H9 (cell line): ENCODE measurements around the gene ELFN1. TPM values are rescaled to one million over a fixed set of nuclear protein-coding genes. Genes with fewer than 3 reads are reported as not detected.

Experiments
- DNase-seq: peaks from one replicate; pipeline ENCODE4 v3.0.0-alpha.2; 2017
- H2AFZ ChIP-seq: one replicate; pipeline ENCODE4 v1.6.1; 2013; ENCODE audit warnings: mild to moderate bottlenecking, low read length, control low read depth, moderate library complexity
- H2AK5ac ChIP-seq: 2 replicates; pipeline ENCODE4 v1.6.1; 2013; ENCODE audit warnings: low read length, control low read depth, mixed read lengths; ENCODE audit not compliant: insufficient read length
- H2BK120ac ChIP-seq: one replicate; pipeline ENCODE4 v1.6.1; 2013; ENCODE audit warnings: low read depth, mild to moderate bottlenecking, low read length, control low read depth, inconsistent platforms; ENCODE audit not compliant: poor library complexity, severe bottlenecking
- H2BK12ac ChIP-seq: 2 replicates; pipeline ENCODE4 v1.6.1; 2013; ENCODE audit warnings: low read length, control low read depth, mixed read lengths, low read depth; ENCODE audit not compliant: insufficient read length
- H2BK15ac ChIP-seq: 2 replicates; pipeline ENCODE4 v1.6.1; 2013; ENCODE audit warnings: low read depth, low read length, control low read depth
- H2BK20ac ChIP-seq: one replicate; pipeline ENCODE4 v1.6.1; 2013; ENCODE audit warnings: low read depth, mild to moderate bottlenecking, low read length, control low read depth, inconsistent platforms; ENCODE audit not compliant: poor library complexity, severe bottlenecking
- H2BK5ac ChIP-seq: 2 replicates; pipeline ENCODE4 v1.6.1; 2013; ENCODE audit warnings: low read length, control low read depth, mixed read lengths; ENCODE audit not compliant: insufficient read length
- H3K14ac ChIP-seq: 2 replicates; pipeline ENCODE4 v1.6.1; 2013; ENCODE audit warnings: low read length, control low read depth; ENCODE audit not compliant: insufficient read depth
- H3K18ac ChIP-seq: 2 replicates; pipeline ENCODE4 v1.6.1; 2013; ENCODE audit warnings: low read depth, mild to moderate bottlenecking, mixed read lengths, low read length, control low read depth; ENCODE audit not compliant: insufficient read length
- H3K23ac ChIP-seq: 2 replicates; pipeline ENCODE4 v1.6.1; 2013; ENCODE audit warnings: low read length, control low read depth, mixed read lengths, low read depth; ENCODE audit not compliant: insufficient read length
- H3K23me2 ChIP-seq: 2 replicates; pipeline ENCODE4 v1.6.1; 2013; ENCODE audit warnings: low read depth, mild to moderate bottlenecking, mixed read lengths, low read length, control low read depth; ENCODE audit not compliant: insufficient read length, poor library complexity, severe bottlenecking
- H3K27ac ChIP-seq: 2 replicates; pipeline ENCODE4 v1.5.1; 2013; ENCODE audit warnings: low read length, control low read depth, mixed read lengths, low read depth; ENCODE audit not compliant: insufficient read length
- H3K27me3 ChIP-seq: 2 replicates; pipeline ENCODE4 v1.6.1; 2013; ENCODE audit warnings: low read length, control low read depth, inconsistent platforms; ENCODE audit not compliant: insufficient read depth
- H3K4ac ChIP-seq: 2 replicates; pipeline ENCODE4 v1.6.1; 2013; ENCODE audit warnings: low read depth, mild to moderate bottlenecking, control low read depth, inconsistent platforms, low read length, moderate library complexity
- H3K4me1 ChIP-seq: 2 replicates; pipeline ENCODE4 v1.6.1; 2013; ENCODE audit warnings: low read length, control low read depth, inconsistent platforms; ENCODE audit not compliant: insufficient read depth
- H3K4me2 ChIP-seq: 2 replicates; pipeline ENCODE4 v1.6.1; 2013; ENCODE audit warnings: low read length, control low read depth, mixed read lengths; ENCODE audit not compliant: insufficient read length, insufficient read depth
- H3K56ac ChIP-seq: 2 replicates; pipeline ENCODE4 v1.6.1; 2013; ENCODE audit warnings: low read depth, mild to moderate bottlenecking, mixed read lengths, low read length, control low read depth; ENCODE audit not compliant: insufficient read length
- H3K79me1 ChIP-seq: 2 replicates; pipeline ENCODE4 v1.6.1; 2013; ENCODE audit warnings: low read depth, mild to moderate bottlenecking, moderate library complexity, low read length, control low read depth, inconsistent platforms; ENCODE audit not compliant: insufficient read depth, poor library complexity, severe bottlenecking
- H3K79me2 ChIP-seq: 2 replicates; pipeline ENCODE4 v1.6.1; 2013; ENCODE audit warnings: low read length, control low read depth, inconsistent platforms; ENCODE audit not compliant: insufficient read depth
- H3K9ac ChIP-seq: 2 replicates; pipeline ENCODE4 v1.6.1; 2013; ENCODE audit warnings: low read length, control low read depth, mixed read lengths; ENCODE audit not compliant: insufficient read length; ENCODE audit errors: extremely low read depth
- H3K9me3 ChIP-seq: one replicate; pipeline ENCODE4 v1.6.1; 2013; ENCODE audit warnings: low read depth, low read length, inconsistent platforms; ENCODE audit not compliant: control insufficient read depth
- H3T11ph ChIP-seq: one replicate; pipeline ENCODE4 v1.6.1; 2013; ENCODE audit warnings: mild to moderate bottlenecking, low read length, control low read depth, inconsistent platforms
- H4K20me1 ChIP-seq: one replicate; pipeline ENCODE4 v1.6.1; 2013; ENCODE audit not compliant: control insufficient read depth, insufficient read length, insufficient read depth
- H4K5ac ChIP-seq: 2 replicates; pipeline ENCODE4 v1.6.1; 2013; ENCODE audit warnings: low read depth, mild to moderate bottlenecking, mixed read lengths, low read length, control low read depth; ENCODE audit not compliant: insufficient read length
- H4K8ac ChIP-seq: replicated peaks from 2 replicates; pipeline ENCODE4 v1.6.1; 2013; ENCODE audit warnings: low read length, control low read depth, mixed read lengths, low read depth; ENCODE audit not compliant: insufficient read length
- H4K91ac ChIP-seq: 2 replicates; pipeline ENCODE4 v1.6.1; 2013; ENCODE audit warnings: low read depth, mild to moderate bottlenecking, moderate library complexity, mixed read lengths, low read length, control low read depth; ENCODE audit not compliant: insufficient read length
- H3K27ac Mint-ChIP-seq, 3 experiments: 2 replicates in 2 of 3; 3 replicates in 1 of 3; pipeline ENCODE4 v1.8.0; 2020 to 2021; ENCODE audit warnings: mixed read lengths in 3 of 3, mild to moderate bottlenecking in 1 of 3, moderate library complexity in 1 of 3
- H3K27me3 Mint-ChIP-seq: 2 replicates; pipeline ENCODE4 v1.8.0; 2021; ENCODE audit warnings: low read depth, mild to moderate bottlenecking, moderate library complexity, mixed read lengths
- H3K36me3 Mint-ChIP-seq, 3 experiments: 2 replicates in 2 of 3; 3 replicates in 1 of 3; pipeline ENCODE4 v1.8.0; 2020 to 2021; ENCODE audit warnings: low read depth in 3 of 3, mixed read lengths in 3 of 3; ENCODE audit not compliant: insufficient read depth in 1 of 3
- H3K4me1 Mint-ChIP-seq, 2 experiments: 2 replicates each; pipeline ENCODE4 v1.8.0; 2020; ENCODE audit warnings: mixed read lengths in 2 of 2
- H3K4me3 Mint-ChIP-seq, 2 experiments: 2 replicates in 1 of 2; 3 replicates in 1 of 2; pipeline ENCODE4 v1.8.0; 2020 to 2021; ENCODE audit warnings: mild to moderate bottlenecking in 2 of 2, mixed read lengths in 2 of 2, moderate library complexity in 1 of 2
- H3K9me3 Mint-ChIP-seq, 2 experiments: 2 replicates in 1 of 2; 3 replicates in 1 of 2; pipeline ENCODE4 v1.8.0; 2020; ENCODE audit warnings: mild to moderate bottlenecking in 2 of 2, mixed read lengths in 2 of 2, moderate library complexity in 1 of 2
- CTCF ChIP-seq: fragments of 200-600 bp; sonication (generic); conservative IDR thresholded peaks from 3 replicates; pipeline ENCODE4 v1.8.0; 2021; ENCODE audit warnings: antibody characterized with exemption, mild to moderate bottlenecking
- WGBS: extraction: QIAGEN DNeasy Blood & Tissue Kit; methylation state at CpG from one replicate; pipeline ENCODE4 v1.1.7; 2013; ENCODE audit warnings: missing lambda C conversion rate, low lambda C conversion rate, mixed read lengths; ENCODE audit not compliant: insufficient read length; ENCODE audit errors: extremely low coverage; 5-methylcytosine and 5-hydroxymethylcytosine counted together
- total RNA-seq: library from RNA; stranded (reverse); gene quantifications from 2 replicates; pipeline ENCODE4 v1.2.1, GENCODE V29; 2021

Gene ELFN1
- total RNA-seq, 1 experiment from 2014 or later, result 3.7 TPM

GRCh38 chr7:1698951-1699350, 28.9 kb downstream of the ELFN1 start:
- Histone ChIP-seq H3K4me1 (no peaks in the 10 kb centered on the region; the same call in 1 of the 2 replicates), H3K9ac (no peak overlapping the region), H3K4me2 (no peak overlapping the region), H3K9me3 (no peaks in the 10 kb centered on the region), H4K20me1 (no peaks in the 10 kb centered on the region), H3K4ac (no peak overlapping the region), H2BK15ac (no peak overlapping the region), H4K5ac (no peak overlapping the region), H3K14ac (no peak overlapping the region), H2AK5ac (no peak overlapping the region), H2AFZ (no peak overlapping the region), H4K91ac (no peak overlapping the region), H3K56ac (no peak overlapping the region), H3T11ph (no peak overlapping the region), H3K23me2 (no peaks in the 10 kb centered on the region), H3K27ac (no peak overlapping the region), H3K27me3 (0 out of 2 replicates have a peak, but pooled peaks cover 3% of the 10 kb centered on the region), H3K23ac (no peak overlapping the region), H2BK5ac (no peak overlapping the region), H3K79me2 (no peaks in the 10 kb centered on the region), H2BK12ac (no peak overlapping the region), H2BK120ac (no peak overlapping the region), H3K18ac (no peak overlapping the region), H4K8ac (no peak overlapping the region), H2BK20ac (no peak overlapping the region), H3K79me1 (no peaks in the 10 kb centered on the region)
- no CpG with 5 or more reads among the region's 6 CpGs for WGBS
- peaks cover 18 to 21% of the 10 kb centered on the region in 2 experiments for H3K9me3 Mint-ChIP-seq
- peaks cover 42% of the 10 kb centered on the region for H3K27me3 Mint-ChIP-seq
- H3K4me3 Mint-ChIP-seq, result no peak overlapping the region
- no peak for DNase-seq
- H3K27ac Mint-ChIP-seq, result no peak overlapping the region
- TF ChIP-seq CTCF, result no peak
- H3K36me3 Mint-ChIP-seq, result peaks cover 3 to 18% (median 7%) of the 10 kb centered on the region in 3 experiments; a peak in 5 of 7 replicates
- peaks cover 23 to 31% of the 10 kb centered on the region in 2 experiments for H3K4me1 Mint-ChIP-seq
